GM12874 (cell line): ENCODE data around the gene PTGES2.

Source experiments
- CTCF ChIP-seq: IDR thresholded peaks from 2 replicates; pipeline ENCODE4 v1.5.1; 2011; ENCODE audit warnings: low read depth, mild to moderate bottlenecking, control low read depth, low read length, moderate library complexity; ENCODE audit not compliant: insufficient read depth

The PTGES2 gene

GRCh38 chr9:128115187-128116103 is 12.1 kb downstream of the PTGES2 start:
- no peak for TF ChIP-seq CTCF

- TF ChIP-seq CTCF = no peak
Measured at GRCh38 chr9:128114326-128115186, 13.0 kb downstream of the PTGES2 start.

- TF ChIP-seq CTCF = no peak
Measured at GRCh38 chr9:128113526-128114325, 13.8 kb downstream of the PTGES2 start.

GRCh38 chr9:128109050-128109709 is 18.3 kb downstream of the PTGES2 start:
- TF ChIP-seq CTCF = no peak

- TF ChIP-seq CTCF = no peak
Measured at GRCh38 chr9:128108269-128109049, 19.1 kb downstream of the PTGES2 start.

- no peak for TF ChIP-seq CTCF
Measured at GRCh38 chr9:128107468-128108268, 19.9 kb downstream of the PTGES2 start.
